ENCODE data around the gene KIF15. TPM values are rescaled to one million over a fixed set of nuclear protein-coding genes. Genes with fewer than 3 reads are reported as not detected.
A peak's percentile ranks its signal among the peaks of the same experiment; 100 is the strongest.

KIF15 gene
- total RNA-seq, 1 donor from 2014 or later, result 0.81 TPM

- no peaks in the 10 kb centered on the region for H3K27me3 ChIP-seq
- H3K4me1 ChIP-seq, result peaks cover 4% of the 10 kb centered on the region
- H3K36me3 ChIP-seq, result peaks cover 8% of the 10 kb centered on the region
- peaks cover 67% of the 10 kb centered on the region for H3K9me3 ChIP-seq
- intact Hi-C loops (cut with DNase I), result no loop called here
- DNase-seq, result peak; percentile 97
- ATAC-seq, result peak; percentile 100
- peak within 1 kb of the TSS; percentile 71 for H3K27ac ChIP-seq
- H3K4me3 ChIP-seq, result peak within 1 kb of the TSS; percentile 72
- no peak for TF ChIP-seq CTCF (IDR thresholded peaks at IDR 0.05)
Observed at GRCh38 chr3:44729384-44729910, 32.1 kb upstream of the KIF15 start, which contains the start of gene ZNF501. ZNF501 (plus strand) TSS chr3:44729635; CDS start chr3:44734422, 4,787 bp downstream.

GRCh38 chr3:44734646-44735168 is 26.9 kb upstream of the KIF15 start:
- Histone ChIP-seq H3K27ac (no peak overlapping the region), H3K27me3 (no peaks in the 10 kb centered on the region), H3K36me3 (peaks cover 8% of the 10 kb centered on the region), H3K4me1 (peaks cover 4% of the 10 kb centered on the region), H3K9me3 (peaks cover 81% of the 10 kb centered on the region), H3K4me3 (no peak overlapping the region)
- TF ChIP-seq CTCF (IDR thresholded peaks at IDR 0.05), result no peak
- DNase-seq (no peak), ATAC-seq (no peak)
- intact Hi-C loops (cut with DNase I), result no loop called here

GRCh38 chr3:44761101-44761423 is 532 bp upstream of the KIF15 start:
- no peak for TF ChIP-seq CTCF (IDR thresholded peaks at IDR 0.05)

GRCh38 chr3:44762170-44762677 is 630 bp downstream of the KIF15 start:
- no peak for ATAC-seq

More at GRCh38 chr3:44761101-44761423, 532 bp upstream of the KIF15 start:
- Histone ChIP-seq H3K4me1 (peaks cover 5% of the 10 kb centered on the region), H3K27ac (peak overlapping the region; percentile 80), H3K27me3 (no peaks in the 10 kb centered on the region), H3K4me3 (peak overlapping the region; percentile 68), H3K9me3 (no peaks in the 10 kb centered on the region), H3K36me3 (no peaks in the 10 kb centered on the region)
- DNase-seq (no peak), ATAC-seq (no peak)
- intact Hi-C loops (cut with DNase I), result no loop called here

GRCh38 chr3:44762690-44763089 is 1.1 kb downstream of the KIF15 start:
- no peak for TF ChIP-seq CTCF (IDR thresholded peaks at IDR 0.05)
- Histone ChIP-seq H3K36me3 (no peaks in the 10 kb centered on the region), H3K27me3 (no peaks in the 10 kb centered on the region), H3K4me3 (no peak overlapping the region), H3K27ac (no peak overlapping the region), H3K4me1 (peaks cover 5% of the 10 kb centered on the region), H3K9me3 (no peaks in the 10 kb centered on the region)
- intact Hi-C loops (cut with DNase I), result no loop called here
- no peak for DNase-seq
- no peak for ATAC-seq

More at GRCh38 chr3:44762170-44762677, 630 bp downstream of the KIF15 start:
- intact Hi-C loops (cut with DNase I), result no loop called here
- no peaks in the 10 kb centered on the region for H3K27me3 ChIP-seq
- peak overlapping the region; percentile 68 for H3K4me3 ChIP-seq
- H3K9me3 ChIP-seq, result no peaks in the 10 kb centered on the region
- TF ChIP-seq CTCF (IDR thresholded peaks at IDR 0.05), result no peak
- DNase-seq, result no peak
- peaks cover 5% of the 10 kb centered on the region for H3K4me1 ChIP-seq
- no peak overlapping the region for H3K27ac ChIP-seq
- no peaks in the 10 kb centered on the region for H3K36me3 ChIP-seq
